Measurements from ENCODE around the gene CLRN2.

GRCh38 chr4:17534705-17535104 is 19.7 kb downstream of the CLRN2 start:
- TF ChIP-seq POLR2AphosphoS5 (IDR thresholded peaks at IDR 0.05; ENCODE audit: control insufficient read depth, insufficient read depth, low read depth, low read length), result no peak
- no peak for TF ChIP-seq BCOR (IDR thresholded peaks at IDR 0.05)

Measured in K562 (cell line).